GM12873 (cell line): ENCODE measurements around the gene LRSAM1.

Experiments
- CTCF ChIP-seq: IDR thresholded peaks from 2 replicates; pipeline ENCODE4 v1.5.1; 2012; ENCODE audit warnings: low read depth, mild to moderate bottlenecking, moderate library complexity, low read length, control low read depth; ENCODE audit not compliant: insufficient read depth; ENCODE audit errors: missing control alignments

Gene LRSAM1

GRCh38 chr9:127500862-127501261, 49.6 kb downstream of the LRSAM1 start:
- TF ChIP-seq CTCF: no peak

- no peak for TF ChIP-seq CTCF
Observed at GRCh38 chr9:127501821-127502343, 50.6 kb downstream of the LRSAM1 start.

- TF ChIP-seq CTCF: no peak
Observed at GRCh38 chr9:127502706-127503378, 51.5 kb downstream of the LRSAM1 start.

GRCh38 chr9:127503379-127503921, 52.1 kb downstream of the LRSAM1 start:
- TF ChIP-seq CTCF: no peak

GRCh38 chr9:127503947-127504886, 52.9 kb downstream of the LRSAM1 start:
- TF ChIP-seq CTCF: peak; percentile 94

GRCh38 chr9:127504887-127505251, 53.6 kb downstream of the LRSAM1 start:
- TF ChIP-seq CTCF: no peak
